Measurements from ENCODE around the gene SFTA2.
"Not testable (repeated sequence)": the region's sequence is repeated elsewhere in the genome, so short reads cannot be mapped to it uniquely, and the experiment has no call there.

SFTA2 gene

GRCh38 chr6:30931969-30932645 lies at the start of gene SFTA2:
SFTA2 (minus strand) TSS chr6:30932170; CDS start chr6:30932096, 74 bp downstream.
- DNase-seq: no peak

GRCh38 chr6:30979690-30980089 lies 47.7 kb upstream of the SFTA2 start:
- no peak for DNase-seq

- DNase-seq: no peak
Measured at GRCh38 chr6:30979141-30979540, 47.2 kb upstream of the SFTA2 start.

- DNase-seq: no peak
Measured at GRCh38 chr6:30974490-30975252, 42.7 kb upstream of the SFTA2 start.

GRCh38 chr6:30972816-30973215 lies 40.8 kb upstream of the SFTA2 start:
- DNase-seq: no peak

GRCh38 chr6:30970946-30971345 lies 39.0 kb upstream of the SFTA2 start:
- DNase-seq: no peak

- not testable (repeated sequence) for DNase-seq
Measured at GRCh38 chr6:30969171-30969570, 37.2 kb upstream of the SFTA2 start.

GRCh38 chr6:30966154-30966553 lies 34.2 kb upstream of the SFTA2 start:
- no peak for DNase-seq

GRCh38 chr6:30965140-30965601 lies 33.2 kb upstream of the SFTA2 start:
- DNase-seq: no peak

GRCh38 chr6:30964075-30964474 lies 32.1 kb upstream of the SFTA2 start:
- no peak for DNase-seq

GRCh38 chr6:30963641-30964040 lies 31.7 kb upstream of the SFTA2 start:
- DNase-seq: no peak

- DNase-seq: no peak
Measured at GRCh38 chr6:30962716-30963115, 30.7 kb upstream of the SFTA2 start.

- no peak for DNase-seq
Measured at GRCh38 chr6:30960907-30961673, 29.1 kb upstream of the SFTA2 start.

- no peak for DNase-seq
Measured at GRCh38 chr6:30957716-30958115, 25.7 kb upstream of the SFTA2 start.

GRCh38 chr6:30955367-30956042 lies 23.5 kb upstream of the SFTA2 start:
- DNase-seq: peak; percentile 4

- DNase-seq: no peak
Measured at GRCh38 chr6:30954631-30955366, 22.8 kb upstream of the SFTA2 start.

GRCh38 chr6:30951907-30952469 lies 20.0 kb upstream of the SFTA2 start:
- no peak for DNase-seq

GRCh38 chr6:30948811-30949210 lies 16.8 kb upstream of the SFTA2 start:
- no peak for DNase-seq

- no peak for DNase-seq
Measured at GRCh38 chr6:30947231-30947630, 15.3 kb upstream of the SFTA2 start.

- no peak for DNase-seq
Measured at GRCh38 chr6:30945281-30945680, 13.3 kb upstream of the SFTA2 start.

- no peak for DNase-seq
Measured at GRCh38 chr6:30944051-30944450, 12.1 kb upstream of the SFTA2 start.
